Spleen (tissue), 7 donors: ENCODE data around the gene STAT3.

Experiments used
- POLR2A ChIP-seq, 3 donors: fragments of 450-650 bp; IDR thresholded peaks; one replicate each; pipeline ENCODE4 v1.5.1; 2017; ENCODE audit warnings: antibody characterized with exemption in 3 of 3, mild to moderate bottlenecking in 1 of 3
- POLR2AphosphoS5 ChIP-seq, 3 donors: sonication (generic); formaldehyde crosslinking; IDR thresholded peaks; one replicate each; pipeline ENCODE4 v1.5.1; 2017; ENCODE audit warnings: antibody characterized with exemption in 3 of 3
- TF ChIP-seq, protein P1 (sequence below), 11 experiments: fragments of 200-600 bp in 7 of 11; fragments of 450-650 bp in 4 of 11; sonication (generic) in 4 of 11; IDR thresholded peaks in 8 of 11; conservative IDR thresholded peaks in 3 of 11; 1 replicate in 7 of 11; 2 replicates in 4 of 11; pipeline versions ENCODE4 v1.4.0 to v1.8.0; 2016 to 2021; ENCODE audit warnings: antibody characterized with exemption in 11 of 11, inconsistent platforms in 4 of 11, mild to moderate bottlenecking in 1 of 11
- donor health status: DM: no; HTN: no; CAD: no; lungs with moderate emphysema.
- donor health status: DM: no; HTN: no; CAD: no.
- donor health status: DM: no; HTN: no; CAD: no.

DNA sequence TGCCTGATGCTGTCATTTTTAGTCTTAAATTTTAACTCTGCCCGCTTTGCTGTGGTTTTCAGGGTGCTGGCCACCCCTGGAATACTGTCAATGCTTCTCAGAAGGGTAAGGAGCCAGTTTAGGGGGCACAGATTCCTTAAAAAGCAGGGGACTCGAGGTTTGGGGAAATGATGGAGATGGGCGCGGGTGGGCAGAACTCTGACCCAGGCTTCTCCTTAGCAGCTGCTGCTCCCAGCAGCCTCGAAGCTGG, 76.3 kb downstream of the STAT3 start:
- TF ChIP-seq, protein P1, sequence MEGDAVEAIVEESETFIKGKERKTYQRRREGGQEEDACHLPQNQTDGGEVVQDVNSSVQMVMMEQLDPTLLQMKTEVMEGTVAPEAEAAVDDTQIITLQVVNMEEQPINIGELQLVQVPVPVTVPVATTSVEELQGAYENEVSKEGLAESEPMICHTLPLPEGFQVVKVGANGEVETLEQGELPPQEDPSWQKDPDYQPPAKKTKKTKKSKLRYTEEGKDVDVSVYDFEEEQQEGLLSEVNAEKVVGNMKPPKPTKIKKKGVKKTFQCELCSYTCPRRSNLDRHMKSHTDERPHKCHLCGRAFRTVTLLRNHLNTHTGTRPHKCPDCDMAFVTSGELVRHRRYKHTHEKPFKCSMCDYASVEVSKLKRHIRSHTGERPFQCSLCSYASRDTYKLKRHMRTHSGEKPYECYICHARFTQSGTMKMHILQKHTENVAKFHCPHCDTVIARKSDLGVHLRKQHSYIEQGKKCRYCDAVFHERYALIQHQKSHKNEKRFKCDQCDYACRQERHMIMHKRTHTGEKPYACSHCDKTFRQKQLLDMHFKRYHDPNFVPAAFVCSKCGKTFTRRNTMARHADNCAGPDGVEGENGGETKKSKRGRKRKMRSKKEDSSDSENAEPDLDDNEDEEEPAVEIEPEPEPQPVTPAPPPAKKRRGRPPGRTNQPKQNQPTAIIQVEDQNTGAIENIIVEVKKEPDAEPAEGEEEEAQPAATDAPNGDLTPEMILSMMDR (IDR thresholded peaks at IDR 0.05 in 8 of 11, conservative IDR thresholded peaks at IDR 0.05 in 3 of 11), result no peak
- no peak for TF ChIP-seq POLR2A (IDR thresholded peaks at IDR 0.05)
- no peak for TF ChIP-seq POLR2AphosphoS5 (IDR thresholded peaks at IDR 0.05)
